CD4-positive, alpha-beta T cell (primary cell): ENCODE measurements around the gene CA4. TPM values are rescaled to one million over a fixed set of nuclear protein-coding genes. Genes with fewer than 3 reads are reported as not detected.

ENCODE experiments used
- total RNA-seq, 174 experiments: library from RNA in 2 of 174; stranded (reverse) in 2 of 174; gene quantifications; one replicate each; pipeline ENCODE4 v1.2.3 and lab custom pipeline; 2021 to 2026

CA4 gene
- total RNA-seq, 2 experiments from 2014 or later = not detected

Other genes starting within 250 kb of the CA4 start
- gene RNFT1, start 185.2 kb upstream of the CA4 start, total RNA-seq = 10 to 100 TPM; 19.8 to 19.9 TPM
- 1 to 10 TPM; 9.0 to 9.1 TPM for gene HEATR6, start 71.1 kb upstream of the CA4 start, total RNA-seq
- gene USP32, start 242.2 kb downstream of the CA4 start, total RNA-seq = 10 to 100 TPM; 23.9 to 24.7 TPM